H9 (cell line): ENCODE results near the gene ELOVL6. TPM values are rescaled to one million over a fixed set of nuclear protein-coding genes. Genes with fewer than 3 reads are reported as not detected.

Experiments
- DNase-seq: peaks from one replicate; pipeline ENCODE4 v3.0.0-alpha.2; 2017
- H2AFZ ChIP-seq: one replicate; pipeline ENCODE4 v1.6.1; 2013; ENCODE audit warnings: mild to moderate bottlenecking, low read length, control low read depth, moderate library complexity
- H2AK5ac ChIP-seq: 2 replicates; pipeline ENCODE4 v1.6.1; 2013; ENCODE audit warnings: low read length, control low read depth, mixed read lengths; ENCODE audit not compliant: insufficient read length
- H2BK120ac ChIP-seq: one replicate; pipeline ENCODE4 v1.6.1; 2013; ENCODE audit warnings: low read depth, mild to moderate bottlenecking, low read length, control low read depth, inconsistent platforms; ENCODE audit not compliant: poor library complexity, severe bottlenecking
- H2BK12ac ChIP-seq: 2 replicates; pipeline ENCODE4 v1.6.1; 2013; ENCODE audit warnings: low read length, control low read depth, mixed read lengths, low read depth; ENCODE audit not compliant: insufficient read length
- H2BK15ac ChIP-seq: 2 replicates; pipeline ENCODE4 v1.6.1; 2013; ENCODE audit warnings: low read depth, low read length, control low read depth
- H2BK20ac ChIP-seq: one replicate; pipeline ENCODE4 v1.6.1; 2013; ENCODE audit warnings: low read depth, mild to moderate bottlenecking, low read length, control low read depth, inconsistent platforms; ENCODE audit not compliant: poor library complexity, severe bottlenecking
- H2BK5ac ChIP-seq: 2 replicates; pipeline ENCODE4 v1.6.1; 2013; ENCODE audit warnings: low read length, control low read depth, mixed read lengths; ENCODE audit not compliant: insufficient read length
- H3K14ac ChIP-seq: 2 replicates; pipeline ENCODE4 v1.6.1; 2013; ENCODE audit warnings: low read length, control low read depth; ENCODE audit not compliant: insufficient read depth
- H3K18ac ChIP-seq: 2 replicates; pipeline ENCODE4 v1.6.1; 2013; ENCODE audit warnings: low read depth, mild to moderate bottlenecking, mixed read lengths, low read length, control low read depth; ENCODE audit not compliant: insufficient read length
- H3K23ac ChIP-seq: 2 replicates; pipeline ENCODE4 v1.6.1; 2013; ENCODE audit warnings: low read length, control low read depth, mixed read lengths, low read depth; ENCODE audit not compliant: insufficient read length
- H3K23me2 ChIP-seq: 2 replicates; pipeline ENCODE4 v1.6.1; 2013; ENCODE audit warnings: low read depth, mild to moderate bottlenecking, mixed read lengths, low read length, control low read depth; ENCODE audit not compliant: insufficient read length, poor library complexity, severe bottlenecking
- H3K27ac ChIP-seq: 2 replicates; pipeline ENCODE4 v1.5.1; 2013; ENCODE audit warnings: low read length, control low read depth, mixed read lengths, low read depth; ENCODE audit not compliant: insufficient read length
- H3K27me3 ChIP-seq: 2 replicates; pipeline ENCODE4 v1.6.1; 2013; ENCODE audit warnings: low read length, control low read depth, inconsistent platforms; ENCODE audit not compliant: insufficient read depth
- H3K4ac ChIP-seq: 2 replicates; pipeline ENCODE4 v1.6.1; 2013; ENCODE audit warnings: low read depth, mild to moderate bottlenecking, control low read depth, inconsistent platforms, low read length, moderate library complexity
- H3K4me1 ChIP-seq: 2 replicates; pipeline ENCODE4 v1.6.1; 2013; ENCODE audit warnings: low read length, control low read depth, inconsistent platforms; ENCODE audit not compliant: insufficient read depth
- H3K4me2 ChIP-seq: 2 replicates; pipeline ENCODE4 v1.6.1; 2013; ENCODE audit warnings: low read length, control low read depth, mixed read lengths; ENCODE audit not compliant: insufficient read length, insufficient read depth
- H3K56ac ChIP-seq: 2 replicates; pipeline ENCODE4 v1.6.1; 2013; ENCODE audit warnings: low read depth, mild to moderate bottlenecking, mixed read lengths, low read length, control low read depth; ENCODE audit not compliant: insufficient read length
- H3K79me1 ChIP-seq: 2 replicates; pipeline ENCODE4 v1.6.1; 2013; ENCODE audit warnings: low read depth, mild to moderate bottlenecking, moderate library complexity, low read length, control low read depth, inconsistent platforms; ENCODE audit not compliant: insufficient read depth, poor library complexity, severe bottlenecking
- H3K79me2 ChIP-seq: 2 replicates; pipeline ENCODE4 v1.6.1; 2013; ENCODE audit warnings: low read length, control low read depth, inconsistent platforms; ENCODE audit not compliant: insufficient read depth
- H3K9ac ChIP-seq: 2 replicates; pipeline ENCODE4 v1.6.1; 2013; ENCODE audit warnings: low read length, control low read depth, mixed read lengths; ENCODE audit not compliant: insufficient read length; ENCODE audit errors: extremely low read depth
- H3K9me3 ChIP-seq: one replicate; pipeline ENCODE4 v1.6.1; 2013; ENCODE audit warnings: low read depth, low read length, inconsistent platforms; ENCODE audit not compliant: control insufficient read depth
- H3T11ph ChIP-seq: one replicate; pipeline ENCODE4 v1.6.1; 2013; ENCODE audit warnings: mild to moderate bottlenecking, low read length, control low read depth, inconsistent platforms
- H4K20me1 ChIP-seq: one replicate; pipeline ENCODE4 v1.6.1; 2013; ENCODE audit not compliant: control insufficient read depth, insufficient read length, insufficient read depth
- H4K5ac ChIP-seq: 2 replicates; pipeline ENCODE4 v1.6.1; 2013; ENCODE audit warnings: low read depth, mild to moderate bottlenecking, mixed read lengths, low read length, control low read depth; ENCODE audit not compliant: insufficient read length
- H4K8ac ChIP-seq: replicated peaks from 2 replicates; pipeline ENCODE4 v1.6.1; 2013; ENCODE audit warnings: low read length, control low read depth, mixed read lengths, low read depth; ENCODE audit not compliant: insufficient read length
- H4K91ac ChIP-seq: 2 replicates; pipeline ENCODE4 v1.6.1; 2013; ENCODE audit warnings: low read depth, mild to moderate bottlenecking, moderate library complexity, mixed read lengths, low read length, control low read depth; ENCODE audit not compliant: insufficient read length
- H3K27ac Mint-ChIP-seq, 3 experiments: 2 replicates in 2 of 3; 3 replicates in 1 of 3; pipeline ENCODE4 v1.8.0; 2020 to 2021; ENCODE audit warnings: mixed read lengths in 3 of 3, mild to moderate bottlenecking in 1 of 3, moderate library complexity in 1 of 3
- H3K27me3 Mint-ChIP-seq: 2 replicates; pipeline ENCODE4 v1.8.0; 2021; ENCODE audit warnings: low read depth, mild to moderate bottlenecking, moderate library complexity, mixed read lengths
- H3K36me3 Mint-ChIP-seq, 3 experiments: 2 replicates in 2 of 3; 3 replicates in 1 of 3; pipeline ENCODE4 v1.8.0; 2020 to 2021; ENCODE audit warnings: low read depth in 3 of 3, mixed read lengths in 3 of 3; ENCODE audit not compliant: insufficient read depth in 1 of 3
- H3K4me1 Mint-ChIP-seq, 2 experiments: 2 replicates each; pipeline ENCODE4 v1.8.0; 2020; ENCODE audit warnings: mixed read lengths in 2 of 2
- H3K4me3 Mint-ChIP-seq, 2 experiments: 2 replicates in 1 of 2; 3 replicates in 1 of 2; pipeline ENCODE4 v1.8.0; 2020 to 2021; ENCODE audit warnings: mild to moderate bottlenecking in 2 of 2, mixed read lengths in 2 of 2, moderate library complexity in 1 of 2
- H3K9me3 Mint-ChIP-seq, 2 experiments: 2 replicates in 1 of 2; 3 replicates in 1 of 2; pipeline ENCODE4 v1.8.0; 2020; ENCODE audit warnings: mild to moderate bottlenecking in 2 of 2, mixed read lengths in 2 of 2, moderate library complexity in 1 of 2
- WGBS: extraction: QIAGEN DNeasy Blood & Tissue Kit; methylation state at CpG from one replicate; pipeline ENCODE4 v1.1.7; 2013; ENCODE audit warnings: missing lambda C conversion rate, low lambda C conversion rate, mixed read lengths; ENCODE audit not compliant: insufficient read length; ENCODE audit errors: extremely low coverage; 5-methylcytosine and 5-hydroxymethylcytosine counted together
- total RNA-seq: library from RNA; stranded (reverse); gene quantifications from 2 replicates; pipeline ENCODE4 v1.2.1, GENCODE V29; 2021
- TF ChIP-seq, protein P1 (sequence below): fragments of 200-600 bp; sonication (generic); conservative IDR thresholded peaks from 3 replicates; pipeline ENCODE4 v1.8.0; 2021; ENCODE audit warnings: antibody characterized with exemption, mild to moderate bottlenecking

ELOVL6 gene
- total RNA-seq, 1 experiment from 2014 or later: 64.6 TPM

DNA sequence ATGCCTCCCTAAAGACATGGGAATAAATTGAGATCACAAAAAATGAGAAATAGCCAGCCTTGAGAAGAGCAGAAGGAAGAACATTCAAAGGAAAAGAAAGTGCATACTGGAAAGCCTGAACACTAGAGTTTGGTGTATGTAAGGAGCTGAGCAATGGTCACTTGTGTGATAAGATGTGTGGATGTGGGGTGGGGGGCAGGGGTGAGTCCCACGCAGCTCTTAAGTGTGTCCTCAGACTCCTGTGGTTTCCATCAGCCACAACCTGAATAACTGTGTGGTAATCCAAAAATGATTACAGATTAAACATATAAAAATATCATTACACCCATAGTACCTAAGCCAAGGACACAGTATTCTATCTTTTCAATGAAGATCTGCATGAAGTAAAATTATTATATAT lies 59.9 kb downstream of the ELOVL6 start:
- Histone ChIP-seq H2AK5ac (no peak overlapping the region), H3K4ac (no peak overlapping the region), H3T11ph (no peak overlapping the region), H3K79me1 (peaks cover 2% of the 10 kb centered on the region), H3K23me2 (no peaks in the 10 kb centered on the region), H2BK20ac (no peak overlapping the region), H3K4me1 (no peaks in the 10 kb centered on the region), H2BK120ac (no peak overlapping the region), H2BK15ac (no peak overlapping the region), H3K18ac (no peak overlapping the region), H4K5ac (no peak overlapping the region), H3K56ac (no peak overlapping the region), H4K20me1 (no peaks in the 10 kb centered on the region), H3K27me3 (no peaks in the 10 kb centered on the region), H4K91ac (no peak overlapping the region), H3K23ac (no peak overlapping the region), H3K27ac (no peak overlapping the region), H3K79me2 (peaks cover 2% of the 10 kb centered on the region; the same call in 1 of the 2 replicates), H2AFZ (no peak overlapping the region), H3K14ac (no peak overlapping the region), H2BK12ac (no peak overlapping the region), H3K4me2 (no peak overlapping the region), H3K9ac (no peak overlapping the region), H2BK5ac (no peak overlapping the region), H4K8ac (no peak overlapping the region), H3K9me3 (no peaks in the 10 kb centered on the region)
- peaks cover 11 to 19% (median 17%) of the 10 kb centered on the region in 3 experiments; a peak in 6 of 7 replicates for H3K36me3 Mint-ChIP-seq
- no peak for DNase-seq
- no peaks in the 10 kb centered on the region for H3K27me3 Mint-ChIP-seq
- no peak overlapping the region for H3K27ac Mint-ChIP-seq
- peaks cover 16 to 19% of the 10 kb centered on the region in 2 experiments for H3K4me1 Mint-ChIP-seq
- TF ChIP-seq, protein P1, sequence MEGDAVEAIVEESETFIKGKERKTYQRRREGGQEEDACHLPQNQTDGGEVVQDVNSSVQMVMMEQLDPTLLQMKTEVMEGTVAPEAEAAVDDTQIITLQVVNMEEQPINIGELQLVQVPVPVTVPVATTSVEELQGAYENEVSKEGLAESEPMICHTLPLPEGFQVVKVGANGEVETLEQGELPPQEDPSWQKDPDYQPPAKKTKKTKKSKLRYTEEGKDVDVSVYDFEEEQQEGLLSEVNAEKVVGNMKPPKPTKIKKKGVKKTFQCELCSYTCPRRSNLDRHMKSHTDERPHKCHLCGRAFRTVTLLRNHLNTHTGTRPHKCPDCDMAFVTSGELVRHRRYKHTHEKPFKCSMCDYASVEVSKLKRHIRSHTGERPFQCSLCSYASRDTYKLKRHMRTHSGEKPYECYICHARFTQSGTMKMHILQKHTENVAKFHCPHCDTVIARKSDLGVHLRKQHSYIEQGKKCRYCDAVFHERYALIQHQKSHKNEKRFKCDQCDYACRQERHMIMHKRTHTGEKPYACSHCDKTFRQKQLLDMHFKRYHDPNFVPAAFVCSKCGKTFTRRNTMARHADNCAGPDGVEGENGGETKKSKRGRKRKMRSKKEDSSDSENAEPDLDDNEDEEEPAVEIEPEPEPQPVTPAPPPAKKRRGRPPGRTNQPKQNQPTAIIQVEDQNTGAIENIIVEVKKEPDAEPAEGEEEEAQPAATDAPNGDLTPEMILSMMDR: no peak
- WGBS: no CpG with 5 or more reads among the region's 1 CpG
- H3K4me3 Mint-ChIP-seq: no peak overlapping the region
- no peaks in the 10 kb centered on the region for H3K9me3 Mint-ChIP-seq
